HG03039 (cell line): Measurements from ENCODE around the gene CHCHD3.
A peak's percentile ranks its signal among the peaks of the same experiment; 100 is the strongest.
"Not testable (repeated sequence)": the region's sequence is repeated elsewhere in the genome, so short reads cannot be mapped to it uniquely, and the experiment has no call there.

ENCODE experiments used
- ATAC-seq: cut with Tn5 transposase; IDR thresholded peaks from one replicate; pipeline ENCODE4 v1.9.1; 2021; ENCODE audit warnings: mild to moderate bottlenecking, moderate library complexity; ENCODE audit not compliant: unreplicated experiment

Gene CHCHD3

GRCh38 chr7:132910657-132911056, 171.2 kb downstream of the CHCHD3 start:
- ATAC-seq: no peak

GRCh38 chr7:132907380-132907940, 174.4 kb downstream of the CHCHD3 start:
- ATAC-seq: no peak

- ATAC-seq: no peak
These were observed 175.6 kb downstream of the CHCHD3 start for GRCh38 chr7:132906193-132906835.

GRCh38 chr7:132905136-132905535, 176.8 kb downstream of the CHCHD3 start:
- not testable (repeated sequence) for ATAC-seq

- ATAC-seq: no peak
These were observed 177.7 kb downstream of the CHCHD3 start for GRCh38 chr7:132904209-132904608.

GRCh38 chr7:132902294-132902693, 179.6 kb downstream of the CHCHD3 start:
- not testable (repeated sequence) for ATAC-seq

GRCh38 chr7:132901241-132901640, 180.6 kb downstream of the CHCHD3 start:
- no peak for ATAC-seq

GRCh38 chr7:132899833-132900232, 182.1 kb downstream of the CHCHD3 start:
- no peak for ATAC-seq

GRCh38 chr7:132898641-132899175, 183.2 kb downstream of the CHCHD3 start:
- not testable (repeated sequence) for ATAC-seq

- no peak for ATAC-seq
These were observed 184.7 kb downstream of the CHCHD3 start for GRCh38 chr7:132897093-132897687.

- no peak for ATAC-seq
These were observed 186.7 kb downstream of the CHCHD3 start for GRCh38 chr7:132895231-132895630.

GRCh38 chr7:132893560-132893959, 188.3 kb downstream of the CHCHD3 start:
- ATAC-seq: no peak

- ATAC-seq: not testable (repeated sequence)
These were observed 189.1 kb downstream of the CHCHD3 start for GRCh38 chr7:132892744-132893143.

GRCh38 chr7:132891554-132891953, 190.3 kb downstream of the CHCHD3 start:
- ATAC-seq: no peak

- no peak for ATAC-seq
These were observed 199.0 kb downstream of the CHCHD3 start for GRCh38 chr7:132882714-132883428.

GRCh38 chr7:132881317-132881716, 200.6 kb downstream of the CHCHD3 start:
- ATAC-seq: no peak

- ATAC-seq: no peak
These were observed 202.3 kb downstream of the CHCHD3 start for GRCh38 chr7:132879579-132879978.

GRCh38 chr7:132878204-132878919, 203.5 kb downstream of the CHCHD3 start:
- no peak for ATAC-seq

- no peak for ATAC-seq
These were observed 204.3 kb downstream of the CHCHD3 start for GRCh38 chr7:132877573-132877972.

GRCh38 chr7:132876576-132876975, 205.3 kb downstream of the CHCHD3 start:
- ATAC-seq: no peak

- ATAC-seq: peak; percentile 53
These were observed 209.9 kb downstream of the CHCHD3 start for GRCh38 chr7:132872034-132872433.
